ENCODE measurements around the gene GNAT3. TPM values are rescaled to one million over a fixed set of nuclear protein-coding genes. Genes with fewer than 3 reads are reported as not detected.

GNAT3 gene
- total and polyA plus RNA-seq, 7 donors, result not detected

DNA sequence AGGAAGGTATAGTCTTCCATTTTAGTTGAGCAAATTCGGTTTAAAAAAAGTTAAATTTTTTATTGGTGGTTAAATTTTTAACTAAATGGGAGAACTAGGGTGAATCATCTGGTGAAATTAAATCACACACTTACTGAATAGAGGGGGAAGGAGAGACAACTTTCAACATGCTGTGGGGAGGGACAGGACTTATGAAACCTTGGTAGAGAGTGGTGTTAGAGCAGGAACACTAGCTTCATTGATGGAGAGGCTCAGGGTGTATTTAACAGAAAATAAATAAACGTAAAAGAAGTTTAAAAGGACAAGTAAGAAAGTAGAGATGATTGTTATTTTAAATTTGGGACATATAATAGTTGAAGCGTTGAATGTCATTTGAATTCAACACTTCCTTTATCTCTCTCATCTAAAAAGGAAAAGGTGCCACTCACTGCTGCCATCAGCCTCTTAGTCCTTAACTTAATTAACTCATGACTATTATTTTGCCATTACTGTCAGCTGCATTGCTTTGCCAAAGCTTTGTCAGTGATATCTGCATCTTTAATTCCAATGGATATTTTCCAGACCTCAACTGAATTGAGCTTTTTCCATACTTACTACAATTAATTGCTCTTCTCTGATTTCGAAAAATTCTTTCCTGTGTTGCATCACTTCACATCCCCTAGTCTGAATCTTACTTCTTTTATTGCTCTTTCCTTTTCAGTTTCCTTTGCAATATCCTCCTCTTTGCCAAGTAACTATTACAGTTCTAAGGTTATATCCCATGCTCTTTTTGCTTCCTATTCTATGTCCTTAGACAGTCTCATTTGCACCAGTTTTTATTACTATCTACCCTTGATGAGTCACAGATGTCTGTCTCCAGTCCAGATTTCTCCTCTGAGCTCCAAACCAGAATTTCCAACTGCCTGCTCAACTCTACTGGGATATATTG is 71.7 kb downstream of the GNAT3 start:
- WGBS, 2 donors, result 62 to 74% methylated on average over 4 of the region's 4 CpGs
- intact Hi-C loops (cut with DNase I), result loop anchor here (5.0 kb wide), 1 partner anchor 378 kb away; no protein-coding TSS in a partner anchor
- Histone ChIP-seq H3K27me3 (no peaks in the 10 kb centered on the region), H3K27ac (peak overlapping the region in 1 of 4 donors; percentile 20), H3K4me3 (no peak overlapping the region), H3K4me1 (peaks cover 0 to 20% (median 17%) of the 10 kb centered on the region in 4 donors), H3K9me3 (no peaks in the 10 kb centered on the region), H3K36me3 (no peaks in the 10 kb centered on the region)
- DNase-seq, result no peak
- no peak for TF ChIP-seq POLR2A (IDR thresholded peaks at IDR 0.05)
- TF ChIP-seq, protein P1, sequence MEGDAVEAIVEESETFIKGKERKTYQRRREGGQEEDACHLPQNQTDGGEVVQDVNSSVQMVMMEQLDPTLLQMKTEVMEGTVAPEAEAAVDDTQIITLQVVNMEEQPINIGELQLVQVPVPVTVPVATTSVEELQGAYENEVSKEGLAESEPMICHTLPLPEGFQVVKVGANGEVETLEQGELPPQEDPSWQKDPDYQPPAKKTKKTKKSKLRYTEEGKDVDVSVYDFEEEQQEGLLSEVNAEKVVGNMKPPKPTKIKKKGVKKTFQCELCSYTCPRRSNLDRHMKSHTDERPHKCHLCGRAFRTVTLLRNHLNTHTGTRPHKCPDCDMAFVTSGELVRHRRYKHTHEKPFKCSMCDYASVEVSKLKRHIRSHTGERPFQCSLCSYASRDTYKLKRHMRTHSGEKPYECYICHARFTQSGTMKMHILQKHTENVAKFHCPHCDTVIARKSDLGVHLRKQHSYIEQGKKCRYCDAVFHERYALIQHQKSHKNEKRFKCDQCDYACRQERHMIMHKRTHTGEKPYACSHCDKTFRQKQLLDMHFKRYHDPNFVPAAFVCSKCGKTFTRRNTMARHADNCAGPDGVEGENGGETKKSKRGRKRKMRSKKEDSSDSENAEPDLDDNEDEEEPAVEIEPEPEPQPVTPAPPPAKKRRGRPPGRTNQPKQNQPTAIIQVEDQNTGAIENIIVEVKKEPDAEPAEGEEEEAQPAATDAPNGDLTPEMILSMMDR (IDR thresholded peaks at IDR 0.05), result no peak
- peak in 1 of 4 donors; percentile 14 for TF ChIP-seq POLR2AphosphoS5 (IDR thresholded peaks at IDR 0.05)
- TF ChIP-seq EP300 (IDR thresholded peaks at IDR 0.05), result no peak

DNA sequence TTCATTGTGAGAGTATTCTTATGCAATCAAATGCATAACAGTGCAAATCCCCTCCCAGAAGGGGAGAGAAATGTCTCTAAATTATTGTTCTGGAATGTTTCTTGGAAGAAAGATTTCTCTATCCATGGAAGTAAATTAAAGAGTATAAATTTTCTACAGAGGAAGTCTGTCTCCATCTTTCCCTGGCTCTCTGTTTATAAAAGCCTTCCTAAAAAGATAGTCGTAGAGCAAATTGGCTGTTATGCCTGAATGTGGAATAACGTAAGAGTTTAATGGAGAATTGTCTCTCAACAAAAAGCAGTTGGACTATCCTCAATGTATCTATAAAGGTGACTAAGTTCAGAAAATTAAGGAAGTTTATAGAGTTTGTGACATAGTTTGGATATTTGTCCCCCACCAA is 76.3 kb downstream of the GNAT3 start:
- WGBS, 2 donors, result 85 to 90% methylated on average over 2 of the region's 2 CpGs

DNA sequence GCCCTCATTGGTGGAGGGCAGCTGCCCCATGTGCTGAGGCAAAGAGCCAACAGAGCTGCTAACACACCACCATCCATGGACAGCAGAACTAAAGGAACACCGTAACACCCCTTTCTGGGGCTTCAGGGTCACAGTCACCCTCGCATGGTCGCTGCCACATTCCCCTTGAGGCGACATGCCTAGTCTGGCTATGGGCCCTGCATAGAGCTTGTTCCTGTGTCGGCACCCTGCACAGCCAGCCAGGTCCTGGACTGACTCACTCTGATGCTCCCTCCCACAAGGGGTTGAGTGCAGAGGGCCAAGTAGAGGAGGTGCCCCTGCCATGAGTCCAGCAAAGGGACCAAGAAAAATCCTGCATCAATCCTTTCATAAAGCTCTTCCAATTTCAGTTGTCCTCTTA is 77.8 kb downstream of the GNAT3 start:
- Histone ChIP-seq H3K27me3 (no peaks in the 10 kb centered on the region), H3K4me3 (no peak overlapping the region), H3K27ac (no peak overlapping the region), H3K9me3 (no peaks in the 10 kb centered on the region), H3K36me3 (no peaks in the 10 kb centered on the region), H3K4me1 (no peaks in the 10 kb centered on the region)
- TF ChIP-seq EP300 (IDR thresholded peaks at IDR 0.05), result no peak
- TF ChIP-seq, protein P1 (IDR thresholded peaks at IDR 0.05), result no peak
- TF ChIP-seq POLR2AphosphoS5 (IDR thresholded peaks at IDR 0.05), result no peak
- 90 to 97% methylated on average over 5 of the region's 5 CpGs for WGBS, 2 donors
- intact Hi-C loops (cut with DNase I), result no loop called here
- no peak for DNase-seq

More for the DNA sequence above, 76.3 kb downstream of the GNAT3 start:
- no peak for DNase-seq
- TF ChIP-seq POLR2AphosphoS5 (IDR thresholded peaks at IDR 0.05) (no peak), POLR2A (IDR thresholded peaks at IDR 0.05) (no peak), EP300 (IDR thresholded peaks at IDR 0.05) (no peak)
- TF ChIP-seq, protein P1 (IDR thresholded peaks at IDR 0.05), result no peak
- no peak overlapping the region for H3K4me3 ChIP-seq
- peaks cover 0 to 8% (median 5%) of the 10 kb centered on the region in 4 donors for H3K4me1 ChIP-seq
- intact Hi-C loops (cut with DNase I), result no loop called here
- H3K9me3 ChIP-seq, result no peaks in the 10 kb centered on the region
- no peaks in the 10 kb centered on the region for H3K36me3 ChIP-seq
- no peaks in the 10 kb centered on the region for H3K27me3 ChIP-seq
- no peak overlapping the region for H3K27ac ChIP-seq

DNA sequence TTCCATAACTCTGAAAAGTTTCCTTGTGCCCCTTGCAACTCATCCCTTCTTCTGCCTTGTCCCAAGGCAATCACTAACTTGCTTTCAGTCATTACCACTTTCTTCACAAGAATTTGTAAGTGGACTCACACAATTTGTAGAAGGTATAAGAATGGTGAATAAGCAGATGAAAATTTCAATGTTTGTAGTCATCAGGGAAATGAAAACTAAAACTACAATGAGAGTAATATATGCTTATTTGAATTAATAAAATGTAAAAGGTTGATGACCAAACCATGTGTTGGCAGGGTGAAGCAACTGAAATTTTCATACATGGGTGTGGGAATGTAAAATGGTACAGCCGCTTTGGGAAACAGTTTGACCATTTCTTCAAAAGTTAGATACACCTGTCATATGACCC is 79.7 kb downstream of the GNAT3 start:
- 91% methylated on average over 1 of the region's 1 CpG; no CpG with 5 or more reads in 1 of the 2 donors for WGBS, 2 donors
- intact Hi-C loops (cut with DNase I), result no loop called here
- TF ChIP-seq POLR2A (IDR thresholded peaks at IDR 0.05) (no peak), POLR2AphosphoS5 (IDR thresholded peaks at IDR 0.05) (no peak), EP300 (IDR thresholded peaks at IDR 0.05) (no peak)
- TF ChIP-seq, protein P1 (IDR thresholded peaks at IDR 0.05), result no peak
- no peaks in the 10 kb centered on the region for H3K9me3 ChIP-seq
- no peak overlapping the region for H3K4me3 ChIP-seq
- H3K4me1 ChIP-seq, result no peaks in the 10 kb centered on the region
- H3K36me3 ChIP-seq, result no peaks in the 10 kb centered on the region
- no peak for DNase-seq
- no peaks in the 10 kb centered on the region for H3K27me3 ChIP-seq
- no peak overlapping the region for H3K27ac ChIP-seq

Data from sigmoid colon (tissue), 7 donors.